ENCODE results near the gene POLR3C. TPM values are rescaled to one million over a fixed set of nuclear protein-coding genes. Genes with fewer than 3 reads are reported as not detected.

The POLR3C gene
- polyA plus RNA-seq (2013): 19.6 and 20.3 TPM in 2 replicates

- Histone ChIP-seq H3K79me2 (ENCODE audit: control insufficient read depth, insufficient read depth, low read length, poor library complexity) (peaks cover 6% of the 10 kb centered on the region), H3K4me1 (ENCODE audit: control insufficient read depth in 1 of 2, insufficient read depth in 2 of 2, low read length in 2 of 2) (peaks cover 0 to 2% of the 10 kb centered on the region in 2 experiments), H3K23ac (ENCODE audit: low read length) (no peak within 1 kb of the TSS), H3K79me1 (ENCODE audit: low read length) (peaks cover 7% of the 10 kb centered on the region), H3K36me3 (ENCODE audit: control insufficient read depth in 1 of 2, insufficient read depth in 2 of 2, low read length in 2 of 2) (peaks cover 7 to 11% of the 10 kb centered on the region in 2 experiments), H3K9ac (ENCODE audit: low read length) (peak within 1 kb of the TSS; percentile 95), H2BK12ac (ENCODE audit: low read length) (no peak within 1 kb of the TSS), H3K14ac (ENCODE audit: low read length) (peak within 1 kb of the TSS; percentile 94), H3K27ac (ENCODE audit: low read depth, low read length) (peak within 1 kb of the TSS; percentile 79), H3K18ac (ENCODE audit: low read length) (peak within 1 kb of the TSS; percentile 90), H4K12ac (ENCODE audit: low read depth, low read length) (peak within 1 kb of the TSS; percentile 84), H3K27me3 (ENCODE audit: insufficient read depth, low read length) (no peaks in the 10 kb centered on the region), H3K4me3 (ENCODE audit: low read depth, low read length) (peak within 1 kb of the TSS; percentile 88), H3K4me2 (ENCODE audit: low read length) (peak within 1 kb of the TSS; percentile 39), H3K9me3 (ENCODE audit: insufficient read depth, low read depth, low read length) (no peaks in the 10 kb centered on the region), H2BK120ac (ENCODE audit: insufficient read depth, low read length, poor library complexity) (peak within 1 kb of the TSS; percentile 91), H2AK5ac (ENCODE audit: low read length) (no peak within 1 kb of the TSS), H3K4ac (ENCODE audit: low read depth, low read length) (peak within 1 kb of the TSS; percentile 46), H2AFZ (ENCODE audit: insufficient read depth, low read length, poor library complexity) (peak within 1 kb of the TSS; percentile 96), H4K8ac (ENCODE audit: low read depth, low read length) (peak within 1 kb of the TSS; percentile 91), H4K91ac (ENCODE audit: low read depth, low read length) (peak within 1 kb of the TSS; percentile 95), H2BK5ac (ENCODE audit: low read depth, low read length, poor library complexity) (peak within 1 kb of the TSS; percentile 78)
- WGBS (ENCODE audit: extremely low coverage, insufficient coverage, insufficient read length): no CpG with 5 or more reads among the region's 89 CpGs
- peak; percentile 80 to 81 for DNase-seq
Observed at GRCh38 chr1:145823565-145824498, at the start of gene POLR3C, which contains the start of gene RNF115. Gene POLR3C, plus strand, starts transcription at chr1:145824200. Its CDS starts 1,577 bp downstream, at chr1:145825777. Gene RNF115, minus strand, starts transcription at chr1:145824095. Its CDS starts 222 bp downstream, at chr1:145823873.

GRCh38 chr1:145777357-145778145 lies 46.4 kb upstream of the POLR3C start:
- Histone ChIP-seq H3K23ac (ENCODE audit: low read length) (no peak overlapping the region), H2BK120ac (ENCODE audit: insufficient read depth, low read length, poor library complexity) (no peak overlapping the region), H2BK12ac (ENCODE audit: low read length) (no peak overlapping the region), H3K36me3 (ENCODE audit: control insufficient read depth in 1 of 2, insufficient read depth in 2 of 2, low read length in 2 of 2) (peaks cover 2 to 4% of the 10 kb centered on the region in 2 experiments), H3K4me3 (ENCODE audit: low read depth, low read length) (no peak overlapping the region), H3K4me1 (ENCODE audit: control insufficient read depth in 1 of 2, insufficient read depth in 2 of 2, low read length in 2 of 2) (no peaks in the 10 kb centered on the region), H3K27me3 (ENCODE audit: insufficient read depth, low read length) (no peaks in the 10 kb centered on the region), H3K14ac (ENCODE audit: low read length) (no peak overlapping the region), H4K8ac (ENCODE audit: low read depth, low read length) (no peak overlapping the region), H2AFZ (ENCODE audit: insufficient read depth, low read length, poor library complexity) (no peak overlapping the region), H3K9ac (ENCODE audit: low read length) (no peak overlapping the region), H4K12ac (ENCODE audit: low read depth, low read length) (no peak overlapping the region), H3K18ac (ENCODE audit: low read length) (no peak overlapping the region), H4K91ac (ENCODE audit: low read depth, low read length) (no peak overlapping the region), H3K4me2 (ENCODE audit: low read length) (no peak overlapping the region), H2BK5ac (ENCODE audit: low read depth, low read length, poor library complexity) (no peak overlapping the region), H3K4ac (ENCODE audit: low read depth, low read length) (no peak overlapping the region), H3K27ac (ENCODE audit: low read depth, low read length) (no peak overlapping the region), H3K9me3 (ENCODE audit: insufficient read depth, low read depth, low read length) (no peaks in the 10 kb centered on the region), H3K79me2 (ENCODE audit: control insufficient read depth, insufficient read depth, low read length, poor library complexity) (no peaks in the 10 kb centered on the region), H2AK5ac (ENCODE audit: low read length) (no peak overlapping the region), H3K79me1 (ENCODE audit: low read length) (no peaks in the 10 kb centered on the region)
- DNase-seq: no peak
- no CpG with 5 or more reads among the region's 1 CpG for WGBS (ENCODE audit: extremely low coverage, insufficient coverage, insufficient read length)

GRCh38 chr1:145778146-145778540 lies 45.9 kb upstream of the POLR3C start:
- H2BK5ac ChIP-seq (ENCODE audit: low read depth, low read length, poor library complexity): no peak overlapping the region
- H3K14ac ChIP-seq (ENCODE audit: low read length): no peak overlapping the region
- H2AFZ ChIP-seq (ENCODE audit: insufficient read depth, low read length, poor library complexity): no peak overlapping the region
- H4K91ac ChIP-seq (ENCODE audit: low read depth, low read length): no peak overlapping the region
- no peak overlapping the region for H2BK120ac ChIP-seq (ENCODE audit: insufficient read depth, low read length, poor library complexity)
- H3K79me2 ChIP-seq (ENCODE audit: control insufficient read depth, insufficient read depth, low read length, poor library complexity): no peaks in the 10 kb centered on the region
- peaks cover 2 to 4% of the 10 kb centered on the region in 2 experiments for H3K36me3 ChIP-seq (ENCODE audit: control insufficient read depth in 1 of 2, insufficient read depth in 2 of 2, low read length in 2 of 2)
- no peaks in the 10 kb centered on the region for H3K9me3 ChIP-seq (ENCODE audit: insufficient read depth, low read depth, low read length)
- no peak overlapping the region for H3K23ac ChIP-seq (ENCODE audit: low read length)
- H3K4me1 ChIP-seq (ENCODE audit: control insufficient read depth in 1 of 2, insufficient read depth in 2 of 2, low read length in 2 of 2): no peaks in the 10 kb centered on the region
- H3K27ac ChIP-seq (ENCODE audit: low read depth, low read length): no peak overlapping the region
- H4K12ac ChIP-seq (ENCODE audit: low read depth, low read length): no peak overlapping the region
- H3K4me3 ChIP-seq (ENCODE audit: low read depth, low read length): no peak overlapping the region
- no peak overlapping the region for H2AK5ac ChIP-seq (ENCODE audit: low read length)
- H3K9ac ChIP-seq (ENCODE audit: low read length): no peak overlapping the region
- H2BK12ac ChIP-seq (ENCODE audit: low read length): no peak overlapping the region
- no peak for DNase-seq
- no peak overlapping the region for H3K18ac ChIP-seq (ENCODE audit: low read length)
- H3K4me2 ChIP-seq (ENCODE audit: low read length): no peak overlapping the region
- no peaks in the 10 kb centered on the region for H3K27me3 ChIP-seq (ENCODE audit: insufficient read depth, low read length)
- H4K8ac ChIP-seq (ENCODE audit: low read depth, low read length): no peak overlapping the region
- no peak overlapping the region for H3K4ac ChIP-seq (ENCODE audit: low read depth, low read length)
- WGBS (ENCODE audit: extremely low coverage, insufficient coverage, insufficient read length): no CpG with 5 or more reads among the region's 1 CpG
- no peaks in the 10 kb centered on the region for H3K79me1 ChIP-seq (ENCODE audit: low read length)

- Histone ChIP-seq H3K23ac (ENCODE audit: low read length) (no peak overlapping the region), H3K4me2 (ENCODE audit: low read length) (no peak overlapping the region), H4K91ac (ENCODE audit: low read depth, low read length) (no peak overlapping the region), H3K18ac (ENCODE audit: low read length) (no peak overlapping the region), H2AK5ac (ENCODE audit: low read length) (no peak overlapping the region), H3K9me3 (ENCODE audit: insufficient read depth, low read depth, low read length) (no peaks in the 10 kb centered on the region), H4K12ac (ENCODE audit: low read depth, low read length) (no peak overlapping the region), H3K36me3 (ENCODE audit: control insufficient read depth in 1 of 2, insufficient read depth in 2 of 2, low read length in 2 of 2) (peaks cover 2 to 4% of the 10 kb centered on the region in 2 experiments), H3K79me2 (ENCODE audit: control insufficient read depth, insufficient read depth, low read length, poor library complexity) (no peaks in the 10 kb centered on the region), H3K4ac (ENCODE audit: low read depth, low read length) (no peak overlapping the region), H2BK5ac (ENCODE audit: low read depth, low read length, poor library complexity) (no peak overlapping the region), H4K8ac (ENCODE audit: low read depth, low read length) (no peak overlapping the region), H2BK120ac (ENCODE audit: insufficient read depth, low read length, poor library complexity) (no peak overlapping the region), H3K14ac (ENCODE audit: low read length) (no peak overlapping the region), H3K4me3 (ENCODE audit: low read depth, low read length) (no peak overlapping the region), H3K27me3 (ENCODE audit: insufficient read depth, low read length) (no peaks in the 10 kb centered on the region), H3K4me1 (ENCODE audit: control insufficient read depth in 1 of 2, insufficient read depth in 2 of 2, low read length in 2 of 2) (no peaks in the 10 kb centered on the region), H3K79me1 (ENCODE audit: low read length) (no peaks in the 10 kb centered on the region), H3K27ac (ENCODE audit: low read depth, low read length) (no peak overlapping the region), H2BK12ac (ENCODE audit: low read length) (no peak overlapping the region), H2AFZ (ENCODE audit: insufficient read depth, low read length, poor library complexity) (no peak overlapping the region), H3K9ac (ENCODE audit: low read length) (no peak overlapping the region)
- peak in 1 of 2 donors; percentile 58 for DNase-seq
- no CpG with 5 or more reads among the region's 10 CpGs for WGBS (ENCODE audit: extremely low coverage, insufficient coverage, insufficient read length)
Observed at GRCh38 chr1:145782272-145783099, 41.5 kb upstream of the POLR3C start.

All from trophoblast cell (in vitro differentiated cells and primary cell).